K562 (cell line): ENCODE results near the gene TENM3. TPM values are rescaled to one million over a fixed set of nuclear protein-coding genes. Genes with fewer than 3 reads are reported as not detected.

Experiments
- ATAC-seq: fragments of 200-7000 bp; cut with Tn5 transposase; 3 replicates; pipeline ENCODE4 v1.9.1; 2020; ENCODE audit warnings: moderate library complexity
- BruUV-seq: library from RNA; stranded (reverse); fragments of 400-500 nt; replicated peaks from 2 replicates; lab custom pipeline; 2021; lab: Mats Ljungman, UMichigan
- CTCF ChIA-PET: fragments of 300-600 bp; formaldehyde crosslinking; extraction: SDS; loops from one replicate; lab custom pipeline; 2021; ENCODE audit warnings: low intra/inter-chr PET ratio; lab: Yijun Ruan, JAX
- POLR2A ChIA-PET: fragments of 300-600, 350-650 bp; sonication (Branson Sonifier 250); formaldehyde crosslinking; extraction: SDS; loops from one replicate; lab custom pipeline; 2021; ENCODE audit warnings: antibody characterized with exemption, inconsistent platforms; lab: Yijun Ruan, JAX
- DNase-seq, 4 experiments: peaks; one replicate each; pipeline versions ENCODE4 v3.0.0 to v3.0.0-alpha.2; 2011 to 2018; ENCODE audit warnings: low spot score in 3 of 4, mixed read lengths in 3 of 4; ENCODE audit errors: extremely low read depth in 1 of 4
- FAIRE-seq: peaks from 2 replicates; lab custom pipeline; 2011; peaks lifted over from hg19 to GRCh38; lab: Jason Lieb, UNC
- H2AFZ ChIP-seq: 2 replicates; pipeline ENCODE4 v1.6.0; 2011; ENCODE audit warnings: low read depth, low read length, control low read depth, inconsistent platforms
- H3K27ac ChIP-seq: fragments of 200-600 bp; 3 replicates; pipeline ENCODE4 v1.8.0; 2011; ENCODE audit warnings: low read depth, mild to moderate bottlenecking, control low read depth, inconsistent platforms, low read length, moderate library complexity, mixed read lengths; ENCODE audit errors: extremely low read depth
- H3K27me3 ChIP-seq, 2 experiments: fragments of 300-600 bp in 1 of 2; 2 replicates in 1 of 2; 3 replicates in 1 of 2; pipeline versions ENCODE4 v1.6.0 to v1.8.0; 2011; ENCODE audit warnings: inconsistent platforms in 2 of 2, low read length in 2 of 2, mild to moderate bottlenecking in 1 of 2, mixed read lengths in 1 of 2, moderate library complexity in 1 of 2; ENCODE audit not compliant: control insufficient read depth in 2 of 2, insufficient read depth in 2 of 2
- H3K36me3 ChIP-seq: fragments of 300-600 bp; 3 replicates; pipeline ENCODE4 v1.8.0; 2011; ENCODE audit warnings: mild to moderate bottlenecking, low read length, inconsistent platforms; ENCODE audit not compliant: control insufficient read depth, insufficient read depth
- H3K4me1 ChIP-seq, 2 experiments: fragments of 200-600 bp in 1 of 2; replicated peaks in 1 of 2; 2 replicates in 1 of 2; 3 replicates in 1 of 2; pipeline versions ENCODE4 v1.5.1 to v1.8.0; 2011; ENCODE audit warnings: inconsistent platforms in 2 of 2, low read length in 2 of 2, mild to moderate bottlenecking in 1 of 2, mixed read lengths in 1 of 2, moderate library complexity in 1 of 2; ENCODE audit not compliant: control insufficient read depth in 2 of 2, insufficient read depth in 2 of 2
- H3K4me2 ChIP-seq: 2 replicates; pipeline ENCODE4 v1.6.1; 2011; ENCODE audit warnings: low read length, control low read depth, inconsistent platforms, mixed read lengths; ENCODE audit not compliant: insufficient read depth
- H3K4me3 ChIP-seq: fragments of 200-600 bp; sonication (generic), shearing (Covaris generic); 2 replicates; pipeline ENCODE4 v1.5.1; 2016; ENCODE audit warnings: control low read depth, inconsistent platforms
- H3K79me2 ChIP-seq: fragments of 200-600 bp; 3 replicates; pipeline ENCODE4 v1.8.0; 2011; ENCODE audit warnings: low read length, inconsistent platforms; ENCODE audit not compliant: control insufficient read depth, insufficient read depth
- H3K9ac ChIP-seq, 2 experiments: 2 replicates each; pipeline versions ENCODE4 v1.6.0 to v1.6.1; 2011; ENCODE audit warnings: low read depth in 2 of 2, low read length in 2 of 2, control low read depth in 1 of 2, inconsistent platforms in 1 of 2, mild to moderate bottlenecking in 1 of 2, mixed read lengths in 1 of 2; ENCODE audit not compliant: insufficient read depth in 1 of 2
- H3K9me1 ChIP-seq: one replicate; pipeline ENCODE4 v1.6.0; 2011; ENCODE audit warnings: inconsistent platforms, mild to moderate bottlenecking, low read length, moderate library complexity; ENCODE audit not compliant: control insufficient read depth, insufficient read depth
- H3K9me3 ChIP-seq: replicated peaks from 2 replicates; pipeline ENCODE4 v1.5.1; 2011; ENCODE audit warnings: low read depth, low read length, inconsistent platforms; ENCODE audit not compliant: control insufficient read depth, insufficient read depth
- H4K20me1 ChIP-seq: replicated peaks from 2 replicates; pipeline ENCODE4 v1.6.1; 2011; ENCODE audit warnings: low read length, inconsistent platforms, mixed read lengths; ENCODE audit not compliant: control insufficient read depth, insufficient read depth
- CBFB ChIP-seq: sonication (generic); formaldehyde crosslinking; IDR thresholded peaks from 2 replicates; pipeline ENCODE4 v1.4.0; 2020; ENCODE audit warnings: mild to moderate bottlenecking, missing genetic modification reagents
- EGR1 ChIP-seq: fragments of 450-650 bp; conservative IDR thresholded peaks from 2 replicates; pipeline ENCODE4 v1.6.1; 2017; ENCODE audit warnings: mild to moderate bottlenecking
- TCF15 ChIP-seq: fragments of 250-450 bp; sonication (Bioruptor Pico); IDR thresholded peaks from 2 replicates; pipeline ENCODE4 v1.8.0; 2022; ENCODE audit warnings: moderate library complexity, mild to moderate bottlenecking, inconsistent platforms
- TRIM25 ChIP-seq: fragments of 450-650 bp; IDR thresholded peaks from 2 replicates; pipeline ENCODE4 v1.7.0; 2016; ENCODE audit warnings: borderline replicate concordance
- ZNF592 ChIP-seq: fragments of 450-650 bp; IDR thresholded peaks from 2 replicates; pipeline ENCODE4 v1.6.1; 2017; ENCODE audit warnings: antibody characterized with exemption, mild to moderate bottlenecking
- ZNF780A ChIP-seq: fragments of 250-450 bp; sonication (Bioruptor Pico); IDR thresholded peaks from 2 replicates; pipeline ENCODE4 v1.5.0; 2021; ENCODE audit warnings: mild to moderate bottlenecking
- WGBS: fragments of 100-300 bp; shearing (Covaris generic); methylation state at CpG from one replicate; pipeline ENCODE4 v1.1.6; 2016; ENCODE audit warnings: low coverage, mixed read lengths; ENCODE audit not compliant: insufficient coverage; ENCODE audit errors: missing lambda C conversion rate; 5-methylcytosine and 5-hydroxymethylcytosine counted together
- in situ Hi-C: fragments of 300-500 bp; cut with MboI; formaldehyde crosslinking; loops from 4 replicates; pipeline ENCODE4 v1.15.0; 2018; ENCODE audit warnings: inconsistent platforms, mixed read lengths
- intact Hi-C: fragments of 100-400 bp; cut with micrococcal nuclease; formaldehyde crosslinking; loops from 2 replicates; pipeline ENCODE4 v1.14.2; 2022
- polyA plus RNA-seq, 8 experiments: library from polyadenylated mRNA; depleted of rRNA in 4 of 8; stranded (reverse) in 5 of 8; unstranded in 3 of 8; fragments of >200 nt; fragmentation: Nextera tagmentation in 2 of 8; fragmentation: Illumina TruSeq in 1 of 8; extraction: Ambion mirVana in 2 of 8; extraction: Trizol in 1 of 8; gene quantifications; 2 replicates each; pipeline versions ENCODE4 v1.2.1 to v1.2.3, GENCODE V29; 2011 to 2014; ENCODE audit warnings: inconsistent platforms in 1 of 8, missing spikeins in 1 of 8
- total RNA-seq, 7 experiments: library from RNA; depleted of rRNA in 6 of 7; stranded (reverse); fragments of >200 nt in 6 of 7; fragmentation: Illumina TruSeq in 2 of 7; extraction: Trizol in 2 of 7; gene quantifications; 2 replicates each; pipeline versions ENCODE4 v1.2.1 to v1.2.3, GENCODE V29; 2011 to 2021; ENCODE audit warnings: low replicate concordance in 1 of 7

TENM3 gene
- total and polyA plus RNA-seq, 9 of the 15 experiments (the other 6 are each of a cell fraction or from before 2014, with no cell fraction given): 0.01 to 0.02 TPM; not detected in 7

GRCh38 chr4:182227611-182228010, 15.6 kb upstream of the TENM3 start:
- H3K4me3 ChIP-seq: no peak overlapping the region
- H2AFZ ChIP-seq: no peak overlapping the region
- no peak overlapping the region for H3K4me2 ChIP-seq
- no peak overlapping the region for H3K9ac ChIP-seq
- CTCF ChIA-PET: no interaction called here
- ATAC-seq: no peak
- in situ Hi-C loops: no loop called here
- no peak for FAIRE-seq
- H4K20me1 ChIP-seq: no peaks in the 10 kb centered on the region
- H3K9me1 ChIP-seq: no peaks in the 10 kb centered on the region
- H3K36me3 ChIP-seq: no peaks in the 10 kb centered on the region
- DNase-seq: no peak
- POLR2A ChIA-PET: interaction anchor here (0.9 kb wide), 1 partner anchor 36 kb away, joined by 3 read pairs; no protein-coding TSS in a partner anchor
- 0% methylated on average over 6 of the region's 6 CpGs for WGBS
- intact Hi-C loops: no loop called here
- TF ChIP-seq ZNF592: no peak
- no peak for TF ChIP-seq ZNF780A (CRISPR knock-in tag)
- no peak for TF ChIP-seq TCF15 (CRISPR knock-in tag)
- TF ChIP-seq CBFB: no peak
- no peak for TF ChIP-seq TRIM25
- no peak for TF ChIP-seq EGR1
- H3K9me3 ChIP-seq: no peaks in the 10 kb centered on the region
- no peak overlapping the region for H3K27ac ChIP-seq
- H3K27me3 ChIP-seq: no peaks in the 10 kb centered on the region
- H3K79me2 ChIP-seq: no peaks in the 10 kb centered on the region
- no peaks in the 10 kb centered on the region for H3K4me1 ChIP-seq
- no TSS peak for BruUV-seq
